ENCODE results near the gene PC.
A peak's percentile ranks its signal among the peaks of the same experiment; 100 is the strongest.

The PC gene

DNA sequence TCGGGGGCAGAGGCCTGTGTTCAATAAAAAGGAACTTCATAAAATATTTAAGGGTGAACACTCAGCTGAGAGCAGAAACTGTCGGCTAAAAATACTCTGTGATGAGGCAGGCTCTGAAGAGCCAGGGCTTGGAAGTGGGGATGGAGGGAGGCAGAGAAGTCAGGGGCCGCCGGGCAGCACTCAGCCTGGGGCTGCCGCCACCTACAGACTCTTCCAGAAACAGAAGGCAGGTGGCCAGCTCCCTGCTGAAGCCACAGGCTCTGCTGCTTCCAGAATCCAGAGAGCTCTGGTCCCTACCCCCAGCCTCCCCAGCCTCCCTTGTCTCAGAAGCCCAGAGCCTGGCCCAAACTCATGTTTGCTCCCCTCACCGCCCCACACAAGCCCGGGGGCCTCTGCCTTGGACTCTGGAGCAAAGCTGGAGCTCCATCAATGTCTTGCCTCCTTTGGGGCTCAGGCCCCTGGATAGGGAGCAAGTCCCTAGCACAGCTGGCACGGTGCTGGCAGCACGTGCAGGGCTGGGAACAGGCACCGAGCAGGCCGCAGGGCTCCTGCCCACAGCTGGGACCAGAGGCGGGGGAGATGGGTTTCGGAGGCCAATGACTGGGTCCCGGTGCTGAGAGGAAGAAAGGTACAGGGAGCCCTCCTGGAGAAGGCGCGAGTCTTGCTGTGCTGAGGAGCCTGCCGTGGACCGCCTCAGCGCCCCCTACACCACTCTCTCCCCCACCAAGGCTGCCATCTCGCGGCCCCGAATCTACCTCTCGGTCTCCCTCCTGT lies 93.1 kb downstream of the PC start:
- DNase-seq (ENCODE audit: low read depth), result no peak

- DNase-seq (ENCODE audit: low read depth), result no peak
Observed at GRCh38 chr11:66864172-66864901, 93.8 kb downstream of the PC start.

DNA sequence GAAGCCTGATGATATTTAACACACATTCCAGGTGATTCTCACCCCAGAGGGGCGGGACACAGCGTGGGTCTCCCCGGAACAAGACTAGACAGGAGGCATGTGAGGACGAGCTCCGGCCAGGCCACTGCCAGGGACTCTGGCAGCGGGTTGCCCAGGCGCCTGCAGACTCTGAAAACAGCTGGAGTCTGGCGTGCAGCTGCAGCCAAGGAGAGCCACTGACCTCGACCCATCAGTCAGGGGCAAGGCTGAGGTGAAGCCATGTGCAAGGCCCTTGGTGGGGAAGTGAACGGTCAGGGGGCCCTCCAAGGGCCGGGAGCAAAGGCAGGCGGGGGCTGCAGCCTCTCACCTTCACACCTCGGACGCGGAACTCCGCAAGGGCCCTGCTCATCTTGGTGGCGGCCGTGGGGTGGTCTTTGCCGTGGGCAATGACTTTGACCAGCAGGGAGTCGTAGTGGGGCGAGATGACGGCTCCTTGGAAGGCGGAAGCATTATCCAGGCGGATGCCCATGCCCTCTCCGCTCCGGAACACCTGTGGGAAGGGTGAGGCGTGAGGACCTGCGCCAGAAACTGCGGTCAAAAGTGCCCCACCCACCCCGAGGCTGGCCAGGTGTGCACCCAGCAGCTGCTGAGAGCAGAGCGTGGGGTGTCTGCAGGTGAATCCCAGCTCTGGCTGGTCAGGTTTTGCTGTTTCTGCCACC lies 94.6 kb downstream of the PC start:
- DNase-seq (ENCODE audit: low read depth), result no peak

- no peak for DNase-seq (ENCODE audit: low read depth)
Observed at GRCh38 chr11:66862559-66863037, 95.6 kb downstream of the PC start.

- DNase-seq (ENCODE audit: low read depth), result no peak
Observed at GRCh38 chr11:66861774-66862558, 96.2 kb downstream of the PC start.

- no peak for DNase-seq (ENCODE audit: low read depth)
Observed at GRCh38 chr11:66861038-66861773, 97.0 kb downstream of the PC start.

DNA sequence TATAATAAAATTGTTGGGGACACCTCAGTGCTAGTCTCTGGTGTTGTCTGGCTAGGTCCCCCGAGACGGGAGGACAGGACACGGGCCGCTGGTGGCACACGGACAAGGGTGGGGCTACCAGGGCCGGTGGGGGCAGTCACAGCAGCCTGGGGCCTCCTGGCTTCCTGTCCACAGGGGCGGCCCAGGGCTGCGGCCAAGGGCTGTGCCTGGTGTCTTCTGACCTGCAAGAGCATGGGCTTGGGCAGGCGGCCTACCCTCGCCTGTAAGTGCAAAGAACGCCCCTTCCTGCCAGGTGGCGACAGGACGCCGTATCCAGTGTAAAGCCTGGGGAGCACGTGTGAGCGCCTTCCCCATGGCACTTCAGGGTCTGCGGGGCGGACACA lies 97.7 kb downstream of the PC start:
- DNase-seq (ENCODE audit: low read depth), result no peak

DNA sequence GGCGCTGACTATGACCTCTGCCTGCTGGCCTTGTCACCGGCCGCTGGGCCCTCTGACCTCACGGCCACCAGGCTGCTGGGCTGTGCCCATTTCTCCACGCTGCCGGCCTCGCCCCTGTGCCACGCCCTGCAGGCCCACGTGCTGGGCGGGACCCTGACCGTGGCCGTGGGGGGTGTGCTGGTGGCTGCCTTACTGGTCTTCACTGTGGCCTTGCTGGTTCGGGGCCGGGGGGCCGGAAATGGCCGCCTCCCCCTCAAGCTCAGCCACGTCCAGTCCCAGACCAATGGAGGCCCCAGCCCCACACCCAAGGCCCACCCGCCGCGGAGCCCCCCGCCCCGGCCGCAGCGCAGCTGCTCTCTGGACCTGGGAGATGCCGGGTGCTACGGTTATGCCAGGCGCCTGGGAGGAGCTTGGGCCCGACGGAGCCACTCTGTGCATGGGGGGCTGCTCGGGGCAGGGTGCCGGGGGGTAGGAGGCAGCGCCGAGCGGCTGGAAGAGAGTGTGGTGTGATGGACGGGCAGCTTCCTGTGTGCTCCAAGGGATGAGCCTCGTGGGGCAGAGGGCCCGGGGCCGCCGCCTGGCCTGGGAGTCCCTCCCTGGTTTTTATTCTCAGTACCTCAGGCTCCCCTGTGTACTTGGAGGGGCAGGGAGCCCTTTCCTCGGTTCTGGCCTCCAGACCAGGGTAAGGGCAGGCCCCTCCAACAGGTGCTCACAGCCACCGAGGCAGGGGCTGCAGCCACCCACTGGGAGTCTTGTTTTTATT lies 98.3 kb downstream of the PC start:
- DNase-seq (ENCODE audit: low read depth), result no peak

GRCh38 chr11:66858939-66859685 lies 99.1 kb downstream of the PC start:
- DNase-seq (ENCODE audit: low read depth), result no peak

- DNase-seq (ENCODE audit: low read depth), result no peak
Observed at GRCh38 chr11:66858186-66858938, 99.8 kb downstream of the PC start.

- DNase-seq (ENCODE audit: low read depth), result no peak
Observed at GRCh38 chr11:66857927-66858185, 100.3 kb downstream of the PC start.

GRCh38 chr11:66857234-66857926 lies 100.8 kb downstream of the PC start:
- DNase-seq (ENCODE audit: low read depth), result no peak

GRCh38 chr11:66856496-66857233 lies 101.5 kb downstream of the PC start, which contains the start of gene LRFN4:
LRFN4 (plus strand) TSS chr11:66857064; CDS start chr11:66857745, 681 bp downstream.
- DNase-seq (ENCODE audit: low read depth), result no peak

GRCh38 chr11:66855574-66856495 lies 102.3 kb downstream of the PC start:
- DNase-seq (ENCODE audit: low read depth), result peak; percentile 76

GRCh38 chr11:66854729-66855211 lies 103.4 kb downstream of the PC start:
- no peak for DNase-seq (ENCODE audit: low read depth)

DNA sequence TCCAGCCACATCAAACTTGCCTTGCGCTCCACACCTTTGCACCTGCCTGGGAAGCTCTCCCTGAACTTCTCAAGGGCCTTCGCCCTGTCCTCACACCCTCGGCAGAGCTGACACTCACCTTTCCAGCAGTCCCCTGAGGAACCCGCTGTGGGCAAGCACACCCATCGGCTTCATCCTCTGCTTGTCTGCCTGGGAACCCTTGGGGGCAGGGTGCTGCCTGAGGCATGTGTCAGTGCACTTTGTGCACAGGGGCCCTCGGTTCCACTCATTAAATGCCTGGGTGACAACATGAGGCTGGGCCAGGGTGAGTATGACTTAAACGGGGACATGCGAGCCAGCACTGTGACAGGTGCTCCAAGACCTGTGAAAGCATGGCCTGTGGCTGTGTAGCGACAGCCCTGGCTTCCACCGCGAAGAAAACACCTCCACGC lies 103.9 kb downstream of the PC start:
- no peak for DNase-seq (ENCODE audit: low read depth)

Data from amniotic epithelial cell (primary cell).